H1 (cell line): ENCODE results near the gene BCL2.

Source experiments
- BCL11A ChIP-seq, 2 experiments: IDR thresholded peaks; one replicate each; pipeline ENCODE4 v1.6.1; 2011; ENCODE audit warnings: low read depth in 2 of 2, low read length in 2 of 2, mild to moderate bottlenecking in 2 of 2
- CEBPB ChIP-seq: IDR thresholded peaks from 2 replicates; pipeline ENCODE4 v1.6.1; 2012; ENCODE audit warnings: low read depth, low read length
- EZH2 ChIP-seq: fragments of 200-600 bp; sonication (generic); IDR thresholded peaks from 2 replicates; pipeline ENCODE4 v1.7.1; 2012; ENCODE audit warnings: low read depth, mild to moderate bottlenecking, moderate library complexity, low read length, inconsistent platforms; ENCODE audit not compliant: severe bottlenecking
- FOSL1 ChIP-seq: IDR thresholded peaks from 2 replicates; pipeline ENCODE4 v1.6.1; 2011; ENCODE audit warnings: mild to moderate bottlenecking, low read depth, low read length, moderate library complexity; ENCODE audit not compliant: insufficient read depth
- JUND ChIP-seq: IDR thresholded peaks from 2 replicates; pipeline ENCODE4 v1.6.1; 2011; ENCODE audit warnings: mild to moderate bottlenecking, improper control_type of control experiment, low read length
- MAX ChIP-seq: IDR thresholded peaks from 2 replicates; pipeline ENCODE4 v1.6.1; 2012; ENCODE audit warnings: inconsistent platforms
- POLR2A ChIP-seq, 2 experiments: IDR thresholded peaks; 1 replicate in 1 of 2; 2 replicates in 1 of 2; pipeline ENCODE4 v1.6.1; 2011; ENCODE audit warnings: low read depth in 2 of 2, low read length in 2 of 2, mild to moderate bottlenecking in 2 of 2; ENCODE audit errors: control extremely low read depth in 1 of 2
- POLR2AphosphoS5 ChIP-seq: IDR thresholded peaks from 2 replicates; pipeline ENCODE4 v1.6.1; 2011; ENCODE audit warnings: low read depth, low read length
- SAP30 ChIP-seq: fragments of 300-600 bp; sonication (generic); IDR thresholded peaks from 2 replicates; pipeline ENCODE4 v1.7.1; 2012; ENCODE audit warnings: low read length, moderate library complexity, mild to moderate bottlenecking, inconsistent platforms; ENCODE audit not compliant: insufficient read depth, insufficient replicate concordance
- SIN3A ChIP-seq, 2 experiments: IDR thresholded peaks in 1 of 2; conservative IDR thresholded peaks in 1 of 2; 2 replicates each; pipeline ENCODE4 v1.6.1; 2011 to 2012; ENCODE audit warnings: low read length in 2 of 2, improper control_type of control experiment in 1 of 2, low read depth in 1 of 2, mild to moderate bottlenecking in 1 of 2
- YY1 ChIP-seq: IDR thresholded peaks from 2 replicates; pipeline ENCODE4 v1.6.1; 2011; ENCODE audit warnings: low read depth, mild to moderate bottlenecking, low read length
- TF ChIP-seq, protein P1 (sequence below), 3 experiments: IDR thresholded peaks; 1 replicate in 2 of 3; 2 replicates in 1 of 3; pipeline versions ENCODE4 v1.5.1 to v1.6.1; 2011; ENCODE audit warnings: low read length in 3 of 3, mild to moderate bottlenecking in 3 of 3, inconsistent platforms in 2 of 3, low read depth in 1 of 3, moderate library complexity in 1 of 3; ENCODE audit not compliant: insufficient read depth in 1 of 3; ENCODE audit errors: control extremely low read depth in 1 of 3
- TF ChIP-seq, protein P2 (sequence below): IDR thresholded peaks from 2 replicates; pipeline ENCODE4 v1.6.1; 2011; ENCODE audit warnings: low read length, improper control_type of control experiment

DNA sequence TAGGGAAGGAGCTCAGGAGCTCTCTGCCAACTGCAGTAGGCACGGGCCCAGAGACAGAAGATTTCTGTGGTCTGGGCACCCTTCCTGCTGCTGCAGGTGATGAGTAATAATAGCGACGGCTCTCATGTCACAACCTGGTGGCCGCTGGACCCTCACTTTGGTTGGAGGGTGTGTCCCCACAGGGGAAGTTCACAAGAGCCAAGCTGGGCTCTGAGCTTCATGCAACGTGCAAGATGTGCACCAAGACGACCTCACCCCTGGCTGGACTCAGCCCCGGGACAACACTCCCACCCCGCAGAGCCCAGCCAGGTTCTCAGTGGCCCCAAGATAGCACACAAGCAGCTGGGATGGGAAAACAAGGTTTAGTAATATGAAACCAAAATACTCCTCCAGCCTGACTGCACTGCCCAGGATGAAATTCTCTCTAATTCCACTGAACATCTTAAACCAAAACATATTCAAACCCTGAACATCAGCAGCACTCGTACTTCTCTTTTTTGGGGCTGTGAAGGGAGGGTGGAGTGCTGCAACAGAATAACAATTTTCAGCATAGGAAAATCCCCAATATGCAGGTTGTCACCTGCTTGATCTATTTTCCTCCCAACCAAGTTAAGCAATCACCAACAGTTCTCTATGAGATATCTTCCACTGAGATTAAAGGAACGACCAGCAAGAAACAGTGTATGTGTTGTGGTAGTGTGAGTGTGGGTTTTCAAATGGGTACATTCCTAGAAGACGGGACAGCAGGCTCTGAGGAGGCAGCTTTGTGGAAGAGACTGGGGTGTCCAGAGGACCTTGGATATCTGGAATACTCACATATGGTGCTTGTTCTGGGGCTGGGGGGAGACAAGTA is 26.5 kb downstream of the BCL2 start:
- TF ChIP-seq FOSL1 (no peak), EZH2 (no peak), CEBPB (no peak), POLR2A (IDR thresholded peaks at IDR 0.05; ENCODE audit: control extremely low read depth in 1 of 2, low read depth in 2 of 2, low read length in 2 of 2) (no peak), JUND (no peak), MAX (no peak), POLR2AphosphoS5 (no peak), SIN3A (conservative IDR thresholded peaks at IDR 0.05 in 1 of 2, IDR thresholded peaks at IDR 0.05 in 1 of 2; ENCODE audit: low read depth in 1 of 2, low read length in 2 of 2) (no peak), YY1 (no peak), BCL11A (IDR thresholded peaks at IDR 0.05; ENCODE audit: low read depth in 2 of 2, low read length in 2 of 2) (no peak), SAP30 (no peak)
- TF ChIP-seq, protein P1, sequence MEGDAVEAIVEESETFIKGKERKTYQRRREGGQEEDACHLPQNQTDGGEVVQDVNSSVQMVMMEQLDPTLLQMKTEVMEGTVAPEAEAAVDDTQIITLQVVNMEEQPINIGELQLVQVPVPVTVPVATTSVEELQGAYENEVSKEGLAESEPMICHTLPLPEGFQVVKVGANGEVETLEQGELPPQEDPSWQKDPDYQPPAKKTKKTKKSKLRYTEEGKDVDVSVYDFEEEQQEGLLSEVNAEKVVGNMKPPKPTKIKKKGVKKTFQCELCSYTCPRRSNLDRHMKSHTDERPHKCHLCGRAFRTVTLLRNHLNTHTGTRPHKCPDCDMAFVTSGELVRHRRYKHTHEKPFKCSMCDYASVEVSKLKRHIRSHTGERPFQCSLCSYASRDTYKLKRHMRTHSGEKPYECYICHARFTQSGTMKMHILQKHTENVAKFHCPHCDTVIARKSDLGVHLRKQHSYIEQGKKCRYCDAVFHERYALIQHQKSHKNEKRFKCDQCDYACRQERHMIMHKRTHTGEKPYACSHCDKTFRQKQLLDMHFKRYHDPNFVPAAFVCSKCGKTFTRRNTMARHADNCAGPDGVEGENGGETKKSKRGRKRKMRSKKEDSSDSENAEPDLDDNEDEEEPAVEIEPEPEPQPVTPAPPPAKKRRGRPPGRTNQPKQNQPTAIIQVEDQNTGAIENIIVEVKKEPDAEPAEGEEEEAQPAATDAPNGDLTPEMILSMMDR (IDR thresholded peaks at IDR 0.05; ENCODE audit: control extremely low read depth in 1 of 3, insufficient read depth in 1 of 3, low read depth in 1 of 3, low read length in 3 of 3), result no peak
- TF ChIP-seq, protein P2, sequence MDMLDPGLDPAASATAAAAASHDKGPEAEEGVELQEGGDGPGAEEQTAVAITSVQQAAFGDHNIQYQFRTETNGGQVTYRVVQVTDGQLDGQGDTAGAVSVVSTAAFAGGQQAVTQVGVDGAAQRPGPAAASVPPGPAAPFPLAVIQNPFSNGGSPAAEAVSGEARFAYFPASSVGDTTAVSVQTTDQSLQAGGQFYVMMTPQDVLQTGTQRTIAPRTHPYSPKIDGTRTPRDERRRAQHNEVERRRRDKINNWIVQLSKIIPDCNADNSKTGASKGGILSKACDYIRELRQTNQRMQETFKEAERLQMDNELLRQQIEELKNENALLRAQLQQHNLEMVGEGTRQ, result no peak
